Thyroid gland (tissue), 4 donors: ENCODE data around the gene IFITM10. TPM values are rescaled to one million over a fixed set of nuclear protein-coding genes. Genes with fewer than 3 reads are reported as not detected.

ENCODE experiments used
- DNase-seq, 2 donors: peaks; one replicate each; pipeline ENCODE4 v3.0.0-alpha.2; 2019
- H3K27ac ChIP-seq, 3 donors: fragments of 200-600 bp; sonication (generic); 1 replicate in 2 of 3; 2 replicates in 1 of 3; pipeline ENCODE4 v1.5.1; 2016 to 2019; ENCODE audit warnings: mild to moderate bottlenecking in 1 of 3, moderate library complexity in 1 of 3
- H3K27me3 ChIP-seq: fragments of 200-600 bp; sonication (generic); one replicate; pipeline ENCODE4 v1.5.1; 2019
- H3K36me3 ChIP-seq, 2 donors: fragments of 200-600 bp; sonication (generic); one replicate each; pipeline ENCODE4 v1.5.1; 2016 to 2019
- H3K4me1 ChIP-seq, 2 donors: fragments of 200-600 bp; sonication (generic); one replicate each; pipeline ENCODE4 v1.5.1; 2017 to 2019
- H3K4me3 ChIP-seq, 3 donors: fragments of 200-600 bp; sonication (generic); replicated peaks in 1 of 3; 1 replicate in 2 of 3; 2 replicates in 1 of 3; pipeline ENCODE4 v1.5.1; 2016; ENCODE audit warnings: mild to moderate bottlenecking in 1 of 3
- H3K9me3 ChIP-seq: fragments of 200-600 bp; sonication (generic); one replicate; pipeline ENCODE4 v1.5.1; 2017
- POLR2A ChIP-seq, 2 donors: fragments of 450-650 bp; IDR thresholded peaks; one replicate each; pipeline ENCODE4 v1.6.1; 2017; ENCODE audit warnings: antibody characterized with exemption in 2 of 2, mild to moderate bottlenecking in 2 of 2, moderate library complexity in 1 of 2
- WGBS, 2 donors: methylation state at CpG; one replicate each; pipeline ENCODE4 v1.1.5; 2017; 5-methylcytosine and 5-hydroxymethylcytosine counted together
- intact Hi-C: fragments of 100-400 bp; cut with DNase I; formaldehyde crosslinking; loops from one replicate; pipeline ENCODE4 v1.15.1; 2023
- total RNA-seq, 4 donors: library from RNA; depleted of rRNA; stranded (reverse); fragments of >200 nt; gene quantifications; one replicate each; pipeline ENCODE4 v1.2.3, GENCODE V29; 2016
- TF ChIP-seq, protein P1 (sequence below), 6 experiments: fragments of 200-600 bp in 3 of 6; fragments of 450-650 bp in 3 of 6; sonication (generic) in 3 of 6; IDR thresholded peaks; one replicate each; pipeline ENCODE4 v1.5.1; 2016 to 2019; ENCODE audit warnings: antibody characterized with exemption in 6 of 6, mild to moderate bottlenecking in 2 of 6, inconsistent platforms in 1 of 6, moderate library complexity in 1 of 6

IFITM10 gene
- total RNA-seq, 4 donors from 2014 or later = 0.22 to 126 (median 1.5) TPM; not detected in 1

DNA sequence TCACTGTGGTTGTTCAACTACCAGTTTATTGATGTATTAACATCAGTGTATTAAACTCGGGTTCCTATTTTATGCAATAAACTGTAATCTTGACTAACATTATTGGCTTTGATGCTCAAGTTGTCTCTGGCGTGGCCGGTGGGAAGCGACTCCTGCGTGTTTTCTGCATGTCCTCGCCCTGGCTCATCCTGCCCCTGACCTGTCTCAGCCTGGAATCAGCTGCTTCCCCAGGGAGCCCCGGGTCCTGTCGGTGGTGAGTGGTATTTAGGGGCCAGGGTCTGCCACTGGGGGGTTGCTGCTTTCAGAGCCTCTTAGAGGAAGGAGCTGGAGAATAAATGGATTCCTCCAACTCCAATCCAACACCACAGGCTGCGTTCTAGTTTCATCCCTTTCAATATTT lies 22.5 kb downstream of the IFITM10 start:
- 80% methylated on average over 9 of the region's 9 CpGs for WGBS, 2 donors
- TF ChIP-seq, protein P1, sequence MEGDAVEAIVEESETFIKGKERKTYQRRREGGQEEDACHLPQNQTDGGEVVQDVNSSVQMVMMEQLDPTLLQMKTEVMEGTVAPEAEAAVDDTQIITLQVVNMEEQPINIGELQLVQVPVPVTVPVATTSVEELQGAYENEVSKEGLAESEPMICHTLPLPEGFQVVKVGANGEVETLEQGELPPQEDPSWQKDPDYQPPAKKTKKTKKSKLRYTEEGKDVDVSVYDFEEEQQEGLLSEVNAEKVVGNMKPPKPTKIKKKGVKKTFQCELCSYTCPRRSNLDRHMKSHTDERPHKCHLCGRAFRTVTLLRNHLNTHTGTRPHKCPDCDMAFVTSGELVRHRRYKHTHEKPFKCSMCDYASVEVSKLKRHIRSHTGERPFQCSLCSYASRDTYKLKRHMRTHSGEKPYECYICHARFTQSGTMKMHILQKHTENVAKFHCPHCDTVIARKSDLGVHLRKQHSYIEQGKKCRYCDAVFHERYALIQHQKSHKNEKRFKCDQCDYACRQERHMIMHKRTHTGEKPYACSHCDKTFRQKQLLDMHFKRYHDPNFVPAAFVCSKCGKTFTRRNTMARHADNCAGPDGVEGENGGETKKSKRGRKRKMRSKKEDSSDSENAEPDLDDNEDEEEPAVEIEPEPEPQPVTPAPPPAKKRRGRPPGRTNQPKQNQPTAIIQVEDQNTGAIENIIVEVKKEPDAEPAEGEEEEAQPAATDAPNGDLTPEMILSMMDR (IDR thresholded peaks at IDR 0.05) = no peak
- TF ChIP-seq POLR2A (IDR thresholded peaks at IDR 0.05) = no peak
- intact Hi-C loops = no loop called here
- Histone ChIP-seq H3K4me1 (no peaks in the 10 kb centered on the region), H3K27me3 (no peaks in the 10 kb centered on the region), H3K36me3 (no peaks in the 10 kb centered on the region), H3K27ac (no peak overlapping the region), H3K9me3 (no peaks in the 10 kb centered on the region), H3K4me3 (no peak overlapping the region)
- no peak for DNase-seq

DNA sequence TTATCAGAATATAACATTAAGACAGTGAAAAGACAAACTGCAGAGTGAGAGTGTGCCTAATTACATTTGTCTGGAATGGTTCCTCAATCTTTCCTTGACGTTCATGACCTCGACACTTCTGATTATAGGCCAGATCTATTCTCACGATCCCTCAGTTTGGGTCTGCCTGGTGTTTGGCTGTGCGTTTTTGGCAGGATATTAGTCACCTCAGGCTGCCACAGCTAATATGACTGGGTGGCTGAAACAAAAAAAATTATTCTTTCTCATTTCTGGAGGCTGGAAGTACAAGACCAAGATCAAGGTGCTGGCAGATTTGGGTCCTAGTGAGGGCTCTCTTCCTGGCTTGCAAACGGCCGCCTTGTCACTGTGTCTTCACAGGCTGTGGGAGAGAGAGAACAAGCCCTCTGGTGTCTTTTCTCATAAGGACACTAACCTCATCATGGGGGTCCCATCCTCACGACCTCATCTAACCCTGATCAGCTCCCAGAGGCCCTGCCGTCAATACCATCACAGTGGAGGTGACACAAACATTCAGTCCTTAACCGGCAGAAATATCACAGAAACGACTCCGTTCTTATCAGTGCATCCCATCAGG lies 23.2 kb downstream of the IFITM10 start:
- Histone ChIP-seq H3K4me1 (no peaks in the 10 kb centered on the region), H3K27me3 (no peaks in the 10 kb centered on the region), H3K4me3 (no peak overlapping the region), H3K27ac (no peak overlapping the region), H3K9me3 (no peaks in the 10 kb centered on the region), H3K36me3 (no peaks in the 10 kb centered on the region)
- 79% methylated on average over 11 of the region's 11 CpGs for WGBS, 2 donors
- TF ChIP-seq, protein P1 (IDR thresholded peaks at IDR 0.05) = no peak
- TF ChIP-seq POLR2A (IDR thresholded peaks at IDR 0.05) = no peak
- DNase-seq = no peak
- intact Hi-C loops = no loop called here

GRCh38 chr11:1719781-1720180 lies 30.6 kb downstream of the IFITM10 start:
- no peak for DNase-seq
- no peak for TF ChIP-seq POLR2A (IDR thresholded peaks at IDR 0.05)
- TF ChIP-seq, protein P1 (IDR thresholded peaks at IDR 0.05) = no peak
- intact Hi-C loops = no loop called here
- no peaks in the 10 kb centered on the region for H3K27me3 ChIP-seq
- WGBS, 2 donors = 79 to 80% methylated on average over 8 of the region's 8 CpGs
- H3K4me1 ChIP-seq = peaks cover 0 to 3% of the 10 kb centered on the region in 2 donors
- H3K9me3 ChIP-seq = no peaks in the 10 kb centered on the region
- H3K27ac ChIP-seq = no peak overlapping the region
- H3K4me3 ChIP-seq = no peak overlapping the region
- no peaks in the 10 kb centered on the region for H3K36me3 ChIP-seq

- no peaks in the 10 kb centered on the region for H3K36me3 ChIP-seq
- intact Hi-C loops = no loop called here
- no peak overlapping the region for H3K4me3 ChIP-seq
- H3K27me3 ChIP-seq = no peaks in the 10 kb centered on the region
- peaks cover 0 to 6% of the 10 kb centered on the region in 2 donors for H3K4me1 ChIP-seq
- no peak overlapping the region for H3K27ac ChIP-seq
- WGBS, 2 donors = 87 to 90% methylated on average over 15 of the region's 15 CpGs
- TF ChIP-seq, protein P1 (IDR thresholded peaks at IDR 0.05) = no peak
- no peak for TF ChIP-seq POLR2A (IDR thresholded peaks at IDR 0.05)
- no peaks in the 10 kb centered on the region for H3K9me3 ChIP-seq
- no peak for DNase-seq
Measured at GRCh38 chr11:1718326-1718725, 32.1 kb downstream of the IFITM10 start.

- H3K27ac ChIP-seq = no peak overlapping the region
- H3K36me3 ChIP-seq = no peaks in the 10 kb centered on the region
- no peaks in the 10 kb centered on the region for H3K27me3 ChIP-seq
- WGBS, 2 donors = 77 to 86% methylated on average over 8 of the region's 8 CpGs
- no peaks in the 10 kb centered on the region for H3K9me3 ChIP-seq
- intact Hi-C loops = no loop called here
- no peak for DNase-seq
- TF ChIP-seq, protein P1 (IDR thresholded peaks at IDR 0.05) = no peak
- no peak for TF ChIP-seq POLR2A (IDR thresholded peaks at IDR 0.05)
- H3K4me1 ChIP-seq = peaks cover 0 to 6% of the 10 kb centered on the region in 2 donors
- H3K4me3 ChIP-seq = no peak overlapping the region
Measured at GRCh38 chr11:1717745-1718144, 32.6 kb downstream of the IFITM10 start.
